Measurements from ENCODE around the gene DR1. TPM values are rescaled to one million over a fixed set of nuclear protein-coding genes. Genes with fewer than 3 reads are reported as not detected.

The DR1 gene
- 10 to 100 TPM; 21.0 to 31.6 (median 26.2) TPM for total RNA-seq

GRCh38 chr1:93345633-93346420 is at the start of gene DR1:
Gene DR1 (plus strand): TSS chr1:93345907. CDS start chr1:93346646, 739 bp downstream.
- TF ChIP-seq POLR2A (IDR thresholded peaks at IDR 0.05) (peak; percentile 80 to 90), CTCF (IDR thresholded peaks at IDR 0.05) (peak in 2 of 5 experiments; percentile 17 to 21), EP300 (IDR thresholded peaks at IDR 0.05) (peak; percentile 89 to 99)
- 0% methylated on average over 42 to 61 of the region's 80 CpGs for WGBS, 2 donors
- peak within 1 kb of the TSS; percentile 80 to 97 (median 90) for H3K4me3 ChIP-seq
- no peaks in the 10 kb centered on the region for H3K27me3 ChIP-seq
- H3K27ac ChIP-seq, result peak within 1 kb of the TSS; percentile 85 to 98 (median 94)
- peaks cover 0 to 62% (median 18%) of the 10 kb centered on the region in 4 donors for H3K4me1 ChIP-seq
- H3K9me3 ChIP-seq, result no peaks in the 10 kb centered on the region
- no peaks in the 10 kb centered on the region for H3K36me3 ChIP-seq
- peak; percentile 81 to 90 for DNase-seq (ENCODE audit: low spot score in 2 of 2)

- no peak overlapping the region for H3K4me3 ChIP-seq
- no peaks in the 10 kb centered on the region for H3K27me3 ChIP-seq
- no peak for DNase-seq (ENCODE audit: low spot score in 2 of 2)
- no peak overlapping the region for H3K27ac ChIP-seq
- H3K9me3 ChIP-seq, result no peaks in the 10 kb centered on the region
- peaks cover 0 to 46% (median 0%) of the 10 kb centered on the region in 3 donors for H3K36me3 ChIP-seq
- no peaks in the 10 kb centered on the region for H3K4me1 ChIP-seq
- 67 to 72% methylated on average over 3 of the region's 3 CpGs for WGBS, 2 donors
- no peak for TF ChIP-seq POLR2A (IDR thresholded peaks at IDR 0.05)
- no peak for TF ChIP-seq CTCF (IDR thresholded peaks at IDR 0.05)
- TF ChIP-seq EP300 (IDR thresholded peaks at IDR 0.05), result no peak
These were observed 49.1 kb upstream of the DR1 start for GRCh38 chr1:93296555-93297154.

- 38 to 39% methylated on average over 1 of the region's 1 CpG for WGBS, 2 donors
- no peak for DNase-seq (ENCODE audit: low spot score in 2 of 2)
- H3K9me3 ChIP-seq, result no peaks in the 10 kb centered on the region
- no peak overlapping the region for H3K4me3 ChIP-seq
- no peak overlapping the region for H3K27ac ChIP-seq
- H3K27me3 ChIP-seq, result no peaks in the 10 kb centered on the region
- H3K36me3 ChIP-seq, result peaks cover 0 to 43% (median 0%) of the 10 kb centered on the region in 3 donors
- no peak for TF ChIP-seq EP300 (IDR thresholded peaks at IDR 0.05)
- no peak for TF ChIP-seq CTCF (IDR thresholded peaks at IDR 0.05)
- no peaks in the 10 kb centered on the region for H3K4me1 ChIP-seq
These were observed 44.6 kb upstream of the DR1 start for GRCh38 chr1:93301131-93301530.

GRCh38 chr1:93302078-93302477 is 43.6 kb upstream of the DR1 start:
- Histone ChIP-seq H3K36me3 (peaks cover 0 to 43% (median 0%) of the 10 kb centered on the region in 3 donors), H3K27me3 (no peaks in the 10 kb centered on the region), H3K4me1 (no peaks in the 10 kb centered on the region), H3K4me3 (no peak overlapping the region), H3K27ac (no peak overlapping the region), H3K9me3 (no peaks in the 10 kb centered on the region)
- 86 to 88% methylated on average over 5 of the region's 5 CpGs for WGBS, 2 donors
- no peak for DNase-seq (ENCODE audit: low spot score in 2 of 2)
- no peak for TF ChIP-seq CTCF (IDR thresholded peaks at IDR 0.05)
- no peak for TF ChIP-seq EP300 (IDR thresholded peaks at IDR 0.05)
- TF ChIP-seq POLR2A (IDR thresholded peaks at IDR 0.05), result no peak

- Histone ChIP-seq H3K4me1 (no peaks in the 10 kb centered on the region), H3K9me3 (no peaks in the 10 kb centered on the region), H3K36me3 (peaks cover 0 to 45% (median 0%) of the 10 kb centered on the region in 3 donors), H3K27me3 (no peaks in the 10 kb centered on the region), H3K27ac (no peak overlapping the region), H3K4me3 (no peak overlapping the region)
- 15 to 18% methylated on average over 2 of the region's 2 CpGs for WGBS, 2 donors
- DNase-seq (ENCODE audit: low spot score in 2 of 2), result peak in 1 of 2 donors; percentile 67
- TF ChIP-seq POLR2A (IDR thresholded peaks at IDR 0.05) (no peak), CTCF (IDR thresholded peaks at IDR 0.05) (peak; percentile 73 to 90 (median 82))
These were observed 41.0 kb upstream of the DR1 start for GRCh38 chr1:93304716-93305138.
